ENCODE results near the gene BCAS1. TPM values are rescaled to one million over a fixed set of nuclear protein-coding genes. Genes with fewer than 3 reads are reported as not detected.
A peak's percentile ranks its signal among the peaks of the same experiment; 100 is the strongest.

BCAS1 gene
- total and polyA plus RNA-seq, 12 donors: 0.03 TPM; not detected in 11

DNA sequence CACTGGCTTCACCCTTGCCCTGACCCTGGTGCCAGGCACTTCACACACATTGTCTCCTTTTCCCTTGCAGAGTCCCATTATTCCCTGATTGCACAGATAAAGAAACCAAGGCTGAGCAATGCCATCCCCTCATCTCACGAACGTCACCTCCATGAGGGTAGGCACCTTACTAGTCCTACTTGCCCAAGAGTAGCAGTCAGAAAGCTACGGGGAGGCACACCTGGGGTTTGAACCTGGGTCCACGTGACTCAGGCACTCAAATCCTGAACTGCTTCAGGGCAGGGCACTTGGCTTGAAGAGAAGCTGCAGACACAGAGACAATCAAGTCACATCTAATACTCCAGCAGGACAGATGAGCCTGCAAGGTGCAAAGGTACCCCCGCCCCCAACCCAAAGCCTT lies 1.9 kb downstream of the BCAS1 start:
- 71 to 93% methylated on average over 5 of the region's 5 CpGs for WGBS, 2 donors
- Histone ChIP-seq H3K36me3 (no peaks in the 10 kb centered on the region), H3K4me1 (no peaks in the 10 kb centered on the region), H3K27ac (no peak overlapping the region), H3K9me3 (no peaks in the 10 kb centered on the region), H3K4me3 (no peak overlapping the region), H3K27me3 (peaks cover 0 to 14% (median 7%) of the 10 kb centered on the region in 7 donors)
- TF ChIP-seq, protein P1, sequence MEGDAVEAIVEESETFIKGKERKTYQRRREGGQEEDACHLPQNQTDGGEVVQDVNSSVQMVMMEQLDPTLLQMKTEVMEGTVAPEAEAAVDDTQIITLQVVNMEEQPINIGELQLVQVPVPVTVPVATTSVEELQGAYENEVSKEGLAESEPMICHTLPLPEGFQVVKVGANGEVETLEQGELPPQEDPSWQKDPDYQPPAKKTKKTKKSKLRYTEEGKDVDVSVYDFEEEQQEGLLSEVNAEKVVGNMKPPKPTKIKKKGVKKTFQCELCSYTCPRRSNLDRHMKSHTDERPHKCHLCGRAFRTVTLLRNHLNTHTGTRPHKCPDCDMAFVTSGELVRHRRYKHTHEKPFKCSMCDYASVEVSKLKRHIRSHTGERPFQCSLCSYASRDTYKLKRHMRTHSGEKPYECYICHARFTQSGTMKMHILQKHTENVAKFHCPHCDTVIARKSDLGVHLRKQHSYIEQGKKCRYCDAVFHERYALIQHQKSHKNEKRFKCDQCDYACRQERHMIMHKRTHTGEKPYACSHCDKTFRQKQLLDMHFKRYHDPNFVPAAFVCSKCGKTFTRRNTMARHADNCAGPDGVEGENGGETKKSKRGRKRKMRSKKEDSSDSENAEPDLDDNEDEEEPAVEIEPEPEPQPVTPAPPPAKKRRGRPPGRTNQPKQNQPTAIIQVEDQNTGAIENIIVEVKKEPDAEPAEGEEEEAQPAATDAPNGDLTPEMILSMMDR (IDR thresholded peaks at IDR 0.05): no peak
- ATAC-seq (no peak), DNase-seq (no peak)
- intact Hi-C loops (cut with DNase I): loop anchor here in 2 of 10 donors (10.0 kb wide), 2 partner anchors 124 to 494 kb away; no protein-coding TSS in a partner anchor

DNA sequence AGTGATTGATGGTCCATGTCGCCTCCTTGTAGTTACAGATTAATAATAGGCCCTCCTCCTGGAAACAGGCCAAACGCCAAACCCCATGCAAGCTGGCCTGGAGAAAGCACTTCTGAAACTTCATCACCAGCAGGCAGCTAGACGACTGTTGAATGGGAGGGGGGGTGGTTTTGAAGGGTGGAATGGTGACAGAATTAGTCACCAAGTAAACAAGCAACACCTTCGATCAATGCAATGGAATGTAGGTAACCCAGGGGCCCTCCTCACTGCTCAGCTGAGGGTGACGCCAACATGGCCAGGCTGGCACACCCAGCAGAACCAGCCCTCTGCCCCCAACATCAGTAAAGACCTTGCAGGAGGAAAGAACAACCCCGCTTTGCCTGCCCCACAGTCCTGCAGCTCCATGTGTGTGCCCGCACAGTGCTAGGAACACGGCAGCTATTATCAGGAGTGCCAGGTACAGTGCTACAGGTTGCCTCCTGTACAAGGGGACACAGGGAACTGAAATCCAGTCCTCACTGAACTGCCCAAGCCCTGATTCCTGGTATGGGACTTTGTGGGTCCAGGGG lies 2.7 kb downstream of the BCAS1 start:
- no peak overlapping the region for H3K4me3 ChIP-seq
- H3K27ac ChIP-seq: no peak overlapping the region
- TF ChIP-seq, protein P1 (IDR thresholded peaks at IDR 0.05): no peak
- peaks cover 0 to 3% (median 0%) of the 10 kb centered on the region in 9 donors for H3K4me1 ChIP-seq
- ATAC-seq (peak in 3 of 8 donors; percentile 34 to 82 (median 73)), DNase-seq (no peak)
- H3K36me3 ChIP-seq: no peaks in the 10 kb centered on the region
- peaks cover 0 to 14% (median 7%) of the 10 kb centered on the region in 7 donors for H3K27me3 ChIP-seq
- intact Hi-C loops (cut with DNase I): loop anchor here in 2 of 10 donors (10.0 kb wide), 2 partner anchors 123 to 493 kb away; no protein-coding TSS in a partner anchor
- 26 to 43% methylated on average over 8 of the region's 8 CpGs for WGBS, 2 donors
- H3K9me3 ChIP-seq: no peaks in the 10 kb centered on the region

DNA sequence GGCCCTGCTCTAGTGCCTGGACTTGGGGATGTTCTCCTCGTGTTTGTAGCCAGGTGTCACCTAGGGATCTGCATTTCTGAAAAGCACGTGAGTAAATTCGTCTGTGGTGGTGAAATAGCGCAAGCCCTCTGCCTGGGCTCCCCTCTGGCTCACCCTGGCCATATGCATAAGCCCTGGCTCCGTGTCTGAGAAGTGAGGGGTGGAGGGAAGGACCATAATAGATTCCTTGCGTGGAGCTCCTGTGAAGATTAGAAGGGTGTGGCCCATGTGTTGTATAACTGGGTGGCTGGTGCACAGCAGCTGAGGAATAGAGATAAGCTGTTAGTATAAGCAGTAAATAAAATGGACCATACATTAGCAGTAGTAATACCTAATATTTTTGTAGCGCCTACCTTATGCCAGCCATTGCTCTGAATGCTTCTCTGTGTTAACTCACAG lies 4.8 kb downstream of the BCAS1 start:
- Histone ChIP-seq H3K27me3 (peaks cover 0 to 14% (median 7%) of the 10 kb centered on the region in 7 donors), H3K27ac (no peak overlapping the region), H3K4me3 (no peak overlapping the region), H3K36me3 (no peaks in the 10 kb centered on the region), H3K9me3 (no peaks in the 10 kb centered on the region), H3K4me1 (peaks cover 0 to 14% (median 0%) of the 10 kb centered on the region in 9 donors)
- 51 to 66% methylated on average over 7 of the region's 7 CpGs for WGBS, 2 donors
- TF ChIP-seq, protein P1 (IDR thresholded peaks at IDR 0.05): no peak
- intact Hi-C loops (cut with DNase I): loop anchor here in 2 of 10 donors (10.0 kb wide), 2 partner anchors 121 to 491 kb away; no protein-coding TSS in a partner anchor
- ATAC-seq: no peak
- no peak for DNase-seq

DNA sequence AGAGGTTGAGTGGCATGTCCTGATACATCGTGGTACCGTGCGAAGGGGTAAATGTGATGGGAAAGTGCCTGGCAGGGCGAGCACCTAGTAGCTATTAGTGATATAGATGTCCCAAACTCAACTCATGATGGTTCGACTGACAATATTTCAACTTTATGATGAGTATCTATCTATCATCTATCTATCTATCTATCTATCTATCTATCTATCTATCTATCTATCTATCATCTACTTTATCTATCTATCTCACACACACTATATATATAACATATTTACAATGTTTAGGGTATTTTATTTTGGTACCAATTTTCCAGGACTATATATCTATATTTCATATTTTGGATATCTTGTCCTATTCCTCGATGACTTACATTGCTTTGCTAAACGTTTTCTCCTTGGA lies 5.5 kb downstream of the BCAS1 start:
- Histone ChIP-seq H3K27me3 (peaks cover 0 to 14% (median 7%) of the 10 kb centered on the region in 7 donors), H3K36me3 (no peaks in the 10 kb centered on the region), H3K4me3 (no peak overlapping the region), H3K27ac (no peak overlapping the region), H3K4me1 (peaks cover 0 to 14% (median 0%) of the 10 kb centered on the region in 9 donors), H3K9me3 (no peaks in the 10 kb centered on the region)
- DNase-seq: no peak
- TF ChIP-seq, protein P1 (IDR thresholded peaks at IDR 0.05): no peak
- intact Hi-C loops (cut with DNase I): loop anchor here in 7 of 10 donors (5.0 to 10.0 kb wide), 5 partner anchors 120 to 493 kb away; no protein-coding TSS in a partner anchor
- WGBS, 2 donors: 74 to 83% methylated on average over 7 of the region's 7 CpGs
- no peak for ATAC-seq
